HepG2 (cell line): Measurements from ENCODE around the gene NOTO. TPM values are rescaled to one million over a fixed set of nuclear protein-coding genes. Genes with fewer than 3 reads are reported as not detected.

Experiments used
- ARID5B ChIP-seq: IDR thresholded peaks from 2 replicates; pipeline ENCODE4 v1.4.0; 2020; ENCODE audit warnings: mild to moderate bottlenecking, missing genetic modification reagents
- KLF12 ChIP-seq: sonication (generic); formaldehyde crosslinking; IDR thresholded peaks from 2 replicates; pipeline ENCODE4 v1.4.0; 2020; ENCODE audit warnings: missing genetic modification reagents, borderline replicate concordance
- LCORL ChIP-seq, 2 experiments: fragments of 450-650 bp in 1 of 2; sonication (generic) in 1 of 2; formaldehyde crosslinking in 1 of 2; IDR thresholded peaks; 2 replicates each; pipeline versions ENCODE4 v1.5.0 to v1.6.1; 2017 to 2020; ENCODE audit warnings: antibody characterized with exemption in 1 of 2, missing genetic modification reagents in 1 of 2
- MYC ChIP-seq: sonication (generic); formaldehyde crosslinking; IDR thresholded peaks from 2 replicates; pipeline ENCODE4 v1.9.0; 2021; ENCODE audit warnings: missing genetic modification reagents, borderline replicate concordance
- NFATC3 ChIP-seq: sonication (generic); formaldehyde crosslinking; IDR thresholded peaks from 2 replicates; pipeline ENCODE4 v1.5.1; 2020; ENCODE audit warnings: mild to moderate bottlenecking, missing genetic modification reagents
- PHF20 ChIP-seq: sonication (generic); formaldehyde crosslinking; IDR thresholded peaks from 2 replicates; pipeline ENCODE4 v1.5.0; 2020; ENCODE audit warnings: mild to moderate bottlenecking, missing genetic modification reagents
- PREB ChIP-seq: sonication (generic); formaldehyde crosslinking; IDR thresholded peaks from 2 replicates; pipeline ENCODE4 v1.4.0; 2020; ENCODE audit warnings: missing genetic modification reagents
- SNAPC4 ChIP-seq: sonication (generic); formaldehyde crosslinking; IDR thresholded peaks from 2 replicates; pipeline ENCODE4 v1.4.0; 2020; ENCODE audit warnings: mild to moderate bottlenecking, missing genetic modification reagents
- YEATS2 ChIP-seq: sonication (generic); formaldehyde crosslinking; IDR thresholded peaks from 2 replicates; pipeline ENCODE4 v1.4.0; 2020; ENCODE audit warnings: missing genetic modification reagents, borderline replicate concordance
- ZBTB25 ChIP-seq: IDR thresholded peaks from 2 replicates; pipeline ENCODE4 v1.6.1; 2018; ENCODE audit warnings: missing genetic modification reagents
- ZEB1 ChIP-seq: IDR thresholded peaks from 2 replicates; pipeline ENCODE4 v1.6.1; 2012; ENCODE audit warnings: mild to moderate bottlenecking, low read depth, inconsistent platforms; ENCODE audit not compliant: insufficient replicate concordance
- ZFX ChIP-seq: sonication (generic); formaldehyde crosslinking; IDR thresholded peaks from 2 replicates; pipeline ENCODE4 v1.4.0; 2020; ENCODE audit warnings: mild to moderate bottlenecking, low read depth, missing genetic modification reagents, moderate library complexity
- ZNF441 ChIP-seq: sonication (generic); formaldehyde crosslinking; IDR thresholded peaks from 2 replicates; pipeline ENCODE4 v1.7.0; 2021; ENCODE audit warnings: missing genetic modification reagents, borderline replicate concordance
- ZNF558 ChIP-seq: sonication (generic); formaldehyde crosslinking; IDR thresholded peaks from 2 replicates; pipeline ENCODE4 v1.9.0; 2022; ENCODE audit warnings: mild to moderate bottlenecking, missing genetic modification reagents, borderline replicate concordance
- ZUFSP ChIP-seq: sonication (generic); formaldehyde crosslinking; IDR thresholded peaks from 2 replicates; pipeline ENCODE4 v1.9.0; 2021; ENCODE audit warnings: missing genetic modification reagents, mild to moderate bottlenecking, borderline replicate concordance
- polyA plus RNA-seq, 8 experiments: library from polyadenylated mRNA; depleted of rRNA in 3 of 8; stranded (reverse) in 7 of 8; unstranded in 1 of 8; fragments of >200 nt; fragmentation: Illumina TruSeq in 4 of 8; extraction: Trizol in 4 of 8; gene quantifications; 2 replicates each; pipeline versions ENCODE4 v1.2.1 to v1.2.3, GENCODE V29; 2011 to 2016; ENCODE audit warnings: low read depth in 4 of 8, missing spikeins in 1 of 8, mixed read lengths in 1 of 8; ENCODE audit not compliant: insufficient read depth in 1 of 8
- total RNA-seq, 5 experiments: library from RNA; depleted of rRNA; stranded (reverse); fragments of >200 nt; fragmentation: Illumina TruSeq; extraction: Trizol; gene quantifications; 2 replicates each; pipeline ENCODE4 v1.2.3, GENCODE V29; 2016; ENCODE audit warnings: low read depth in 1 of 5

NOTO gene
- total and polyA plus RNA-seq, 2 of the 13 experiments (the other 11 are each of a cell fraction or from before 2014, with no cell fraction given) = not detected

- 0 out of 2 replicates have a peak, but pooled peaks have one; percentile 56 for TF ChIP-seq SNAPC4 (CRISPR knock-in tag)
- peak; percentile 57 for TF ChIP-seq ZBTB25
- TF ChIP-seq PREB (CRISPR knock-in tag) = no peak
- no peak for TF ChIP-seq ZEB1
- TF ChIP-seq YEATS2 = 0 out of 2 replicates have a peak, but pooled peaks have one; percentile 21
- 0 out of 2 replicates have a peak, but pooled peaks have one; percentile 27 for TF ChIP-seq KLF12 (CRISPR knock-in tag)
- TF ChIP-seq ZNF558 = peak; percentile 68; the same call in 1 of the 2 replicates
- TF ChIP-seq ZNF441 (CRISPR knock-in tag) = peak; percentile 65; the same call in 1 of the 2 replicates
- TF ChIP-seq NFATC3 = 0 out of 2 replicates have a peak, but pooled peaks have one; percentile 28
- peak; percentile 24; the same call in 1 of the 2 replicates for TF ChIP-seq PHF20 (CRISPR knock-in tag)
- TF ChIP-seq ZFX (CRISPR knock-in tag) = peak; percentile 63
- no peak for TF ChIP-seq LCORL (IDR thresholded peaks at IDR 0.05)
- peak; percentile 81; the same call in 1 of the 2 replicates for TF ChIP-seq LCORL (CRISPR knock-in tag; IDR thresholded peaks at IDR 0.05)
- 0 out of 2 replicates have a peak, but pooled peaks have one; percentile 39 for TF ChIP-seq ZUFSP (CRISPR knock-in tag)
- peak; percentile 57; the same call in 1 of the 2 replicates for TF ChIP-seq ARID5B (CRISPR knock-in tag)
- peak; percentile 32; the same call in 1 of the 2 replicates for TF ChIP-seq MYC (CRISPR knock-in tag)
Measured at GRCh38 chr2:73175663-73176204, 26.6 kb upstream of the NOTO start (continued).
